IPS-11a (cell line): ENCODE data around the gene OCIAD2.
"Not testable (repeated sequence)": the region's sequence is repeated elsewhere in the genome, so short reads cannot be mapped to it uniquely, and the experiment has no call there.

Source experiments
- H3K4me3 ChIP-seq: one replicate; pipeline ENCODE4 v1.5.1; 2013; ENCODE audit warnings: low read depth, low read length, control low read depth

OCIAD2 gene

DNA sequence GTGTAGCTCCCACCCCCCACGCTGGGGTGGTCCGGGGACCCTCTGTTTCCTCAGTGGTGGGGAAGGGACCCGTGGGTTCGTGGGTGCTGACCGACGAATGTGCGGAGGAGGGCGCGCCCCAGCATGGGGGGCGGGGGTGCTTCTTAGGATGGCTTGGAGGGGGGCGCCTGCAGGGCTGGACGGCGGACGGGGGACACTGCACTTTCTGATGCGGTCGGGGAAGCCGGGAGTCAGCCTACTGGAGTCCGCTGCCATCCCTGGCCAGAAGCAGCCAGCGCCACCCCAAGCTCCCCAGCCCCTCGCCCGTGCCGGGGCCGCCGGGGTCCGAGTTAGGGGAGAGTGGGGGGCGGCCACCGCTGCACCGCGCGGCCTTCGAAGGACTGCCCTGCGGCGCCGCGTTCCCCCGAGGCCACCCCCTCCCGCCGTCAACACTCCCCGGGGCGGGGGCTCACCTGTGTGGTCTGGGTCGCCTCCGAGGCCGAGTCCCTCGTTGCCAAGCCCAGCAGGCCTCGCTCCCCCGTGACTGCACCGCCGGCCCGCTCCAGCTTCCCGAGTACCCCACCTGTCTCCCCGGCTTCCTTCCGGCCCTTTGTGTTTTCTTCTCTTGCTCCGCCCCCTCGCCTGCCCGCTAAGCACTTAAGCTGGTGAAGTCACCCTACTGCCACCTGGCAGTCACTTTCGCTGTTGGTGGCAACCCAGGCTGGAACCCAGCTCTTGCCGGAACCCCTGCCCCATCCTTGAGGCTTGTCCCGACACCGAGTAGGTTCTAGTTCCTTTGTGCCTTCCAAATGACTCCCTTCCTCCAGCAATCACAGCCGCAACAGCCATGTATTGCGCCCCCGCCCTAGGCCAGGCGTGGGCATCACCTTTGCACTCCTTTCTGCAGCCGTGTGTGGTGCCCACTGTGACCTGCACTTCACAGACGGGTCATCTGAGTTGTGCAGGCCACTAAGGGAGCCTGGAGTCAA is at the start of gene OCIAD2:
Gene OCIAD2 (minus strand): TSS at position 569 of the 968 bp plus-strand sequence. CDS start 2,225 bp downstream, outside the sequence.
- peak within 1 kb of the TSS; percentile 56 for H3K4me3 ChIP-seq

DNA sequence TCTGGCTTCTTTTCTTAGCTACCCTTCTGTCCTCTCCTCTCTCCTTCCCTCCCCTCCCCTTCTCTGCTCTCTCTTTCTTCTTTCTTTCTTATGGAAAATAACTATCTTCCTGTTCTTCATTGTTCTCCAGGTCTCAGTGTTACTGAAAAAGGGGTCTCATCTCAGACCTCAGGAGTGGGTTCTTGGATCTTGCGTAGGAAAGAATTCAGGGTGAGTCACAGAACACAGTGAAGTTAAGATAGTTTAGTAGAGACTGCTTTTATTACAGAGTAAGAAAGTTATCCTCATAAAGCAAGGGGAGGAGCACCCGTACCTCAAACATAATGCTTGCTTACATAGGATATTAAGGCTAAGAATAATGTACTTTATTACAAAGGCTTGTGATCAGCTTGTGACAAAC is 47.7 kb upstream of the OCIAD2 start:
- H3K4me3 ChIP-seq = no peak overlapping the region

GRCh38 chr4:48949518-48950219 is 43.1 kb upstream of the OCIAD2 start:
- no peak overlapping the region for H3K4me3 ChIP-seq

GRCh38 chr4:48949086-48949485 is 42.5 kb upstream of the OCIAD2 start:
- no peak overlapping the region for H3K4me3 ChIP-seq

DNA sequence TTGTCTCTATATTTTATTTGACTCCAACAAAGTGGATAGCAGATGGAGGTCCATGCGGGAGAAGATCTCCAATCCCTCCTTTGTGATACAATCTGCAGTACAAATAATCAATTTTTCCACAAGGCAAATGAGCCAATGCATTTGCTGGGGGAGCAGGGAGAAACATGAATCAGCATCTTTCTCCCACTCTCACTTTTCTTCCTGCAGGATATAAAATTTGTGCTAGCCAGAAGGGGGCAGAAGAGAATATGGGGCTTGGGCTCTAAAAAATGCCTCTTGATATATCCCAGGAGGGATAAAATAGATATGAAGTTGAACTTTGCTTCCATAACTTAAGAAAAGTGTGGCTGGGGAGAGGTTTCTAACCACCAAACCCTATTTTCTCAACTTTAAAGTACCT is 41.2 kb upstream of the OCIAD2 start:
- no peak overlapping the region for H3K4me3 ChIP-seq

DNA sequence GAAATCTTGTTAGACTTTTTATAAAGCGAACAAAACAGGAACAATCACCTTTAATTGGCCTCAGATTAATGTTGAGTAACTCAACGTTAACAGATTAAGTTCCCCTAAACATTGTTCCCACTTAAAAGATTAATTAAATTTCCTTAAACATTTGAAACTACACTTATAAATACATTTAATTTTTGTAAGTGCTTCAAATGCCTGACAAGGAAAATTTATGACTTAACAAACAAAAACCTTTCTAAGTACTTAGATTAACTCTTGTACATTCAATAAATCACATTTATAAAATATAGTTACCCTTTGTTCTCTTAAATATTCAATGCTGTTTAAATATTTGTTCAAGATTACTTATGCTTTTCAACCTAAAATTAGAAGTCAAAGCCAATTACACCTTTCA is 39.4 kb upstream of the OCIAD2 start:
- no peak overlapping the region for H3K4me3 ChIP-seq

DNA sequence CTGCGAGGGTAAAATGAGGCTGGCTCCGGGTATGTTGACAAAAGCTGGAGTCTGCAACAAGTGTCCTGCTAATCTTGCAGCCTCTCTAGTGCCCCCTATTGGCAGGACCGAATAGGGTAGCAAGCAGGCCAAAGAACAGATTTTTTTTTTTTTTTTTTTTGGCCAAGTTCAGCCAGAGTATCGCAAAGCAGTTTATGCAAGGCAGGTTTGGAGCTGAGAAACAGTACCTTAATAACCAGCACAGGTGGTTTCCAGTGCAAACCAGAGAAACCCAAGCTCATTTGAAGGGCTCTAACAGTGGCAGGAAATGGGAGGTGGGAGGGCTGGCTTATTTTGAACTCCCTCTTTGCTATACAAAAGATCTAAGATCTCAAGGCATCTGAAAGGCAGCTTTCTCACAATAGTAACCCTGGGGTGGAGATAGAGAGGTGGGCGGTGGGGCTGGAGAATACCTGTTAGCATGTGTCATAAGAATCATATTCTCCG is 38.2 kb upstream of the OCIAD2 start:
- H3K4me3 ChIP-seq = no peak overlapping the region

DNA sequence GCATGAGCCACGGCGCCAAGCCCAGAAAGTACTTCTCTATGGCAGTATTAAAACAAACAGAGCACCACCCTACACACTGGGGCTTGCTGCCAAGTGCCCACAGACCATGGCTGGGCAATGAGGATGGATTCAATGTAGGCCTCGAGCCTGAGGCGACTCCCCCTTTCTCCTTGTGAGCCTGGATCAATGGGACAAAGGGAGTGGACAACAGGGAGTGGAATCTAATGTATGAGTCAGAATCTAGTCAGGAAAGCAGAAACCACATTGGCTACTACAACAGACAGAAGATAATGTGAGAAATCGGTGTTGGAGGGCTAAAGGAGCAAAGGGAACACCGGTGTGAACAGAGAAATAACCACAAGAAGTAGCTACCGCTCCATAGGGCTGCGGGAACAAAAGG is 37.7 kb upstream of the OCIAD2 start:
- H3K4me3 ChIP-seq = no peak overlapping the region

- H3K4me3 ChIP-seq = no peak overlapping the region
These were observed 36.8 kb upstream of the OCIAD2 start for GRCh38 chr4:48943387-48943786.

DNA sequence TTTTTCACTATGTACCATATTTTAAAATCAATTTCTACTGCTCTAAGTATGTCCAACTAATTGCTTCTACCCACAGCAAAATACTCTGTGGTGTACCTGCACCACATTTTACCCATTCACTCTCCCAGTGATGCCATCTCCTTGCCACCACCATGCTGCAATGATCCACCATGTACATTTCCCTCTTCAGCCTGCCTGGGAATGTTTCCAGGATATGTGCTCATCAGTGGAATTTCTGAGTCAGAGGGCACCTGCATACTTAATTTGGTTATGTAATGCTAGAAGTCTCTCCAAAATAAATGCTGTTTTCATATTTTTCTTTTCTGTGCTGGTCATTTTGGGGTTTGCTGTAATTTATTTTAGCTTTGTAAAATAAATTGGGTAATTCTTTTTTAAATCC is 33.2 kb upstream of the OCIAD2 start:
- H3K4me3 ChIP-seq = no peak overlapping the region

DNA sequence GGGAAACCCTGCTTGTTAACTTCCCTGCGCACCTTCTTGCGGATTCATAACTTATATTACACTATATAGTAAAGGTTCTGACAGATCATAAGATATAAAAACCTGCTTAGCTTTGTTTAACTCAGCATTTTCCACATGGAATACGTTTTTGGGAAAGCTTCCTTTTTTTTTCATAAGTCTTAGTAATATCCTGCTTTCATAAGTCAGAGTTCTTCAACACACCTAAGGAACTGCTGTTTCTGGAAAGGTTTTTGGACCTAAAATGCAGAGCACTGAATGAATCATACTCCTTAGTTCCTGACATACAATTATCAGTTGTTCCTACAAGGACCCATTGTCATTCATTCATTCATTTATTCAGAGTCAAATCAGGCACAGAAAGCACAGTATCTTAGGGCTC is 32.3 kb upstream of the OCIAD2 start:
- no peak overlapping the region for H3K4me3 ChIP-seq

DNA sequence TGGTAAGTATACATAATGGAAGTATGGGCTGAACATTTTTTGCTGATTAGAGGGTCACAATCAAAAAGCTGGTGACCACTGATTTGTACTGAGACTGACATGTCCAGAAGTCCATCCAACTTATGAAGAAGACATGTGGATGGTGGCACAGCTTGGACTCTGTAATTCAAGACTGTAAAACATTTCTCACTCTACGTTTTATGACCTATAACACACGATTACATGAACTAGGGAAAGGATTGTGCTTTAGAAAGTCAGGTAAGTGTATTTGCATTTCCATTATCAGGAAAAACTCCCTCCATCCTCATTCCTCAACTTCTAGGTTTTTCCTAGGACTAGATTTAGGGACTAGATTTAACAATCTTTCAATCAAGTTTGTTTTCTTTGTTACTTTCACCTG is 30.5 kb upstream of the OCIAD2 start:
- H3K4me3 ChIP-seq = no peak overlapping the region

DNA sequence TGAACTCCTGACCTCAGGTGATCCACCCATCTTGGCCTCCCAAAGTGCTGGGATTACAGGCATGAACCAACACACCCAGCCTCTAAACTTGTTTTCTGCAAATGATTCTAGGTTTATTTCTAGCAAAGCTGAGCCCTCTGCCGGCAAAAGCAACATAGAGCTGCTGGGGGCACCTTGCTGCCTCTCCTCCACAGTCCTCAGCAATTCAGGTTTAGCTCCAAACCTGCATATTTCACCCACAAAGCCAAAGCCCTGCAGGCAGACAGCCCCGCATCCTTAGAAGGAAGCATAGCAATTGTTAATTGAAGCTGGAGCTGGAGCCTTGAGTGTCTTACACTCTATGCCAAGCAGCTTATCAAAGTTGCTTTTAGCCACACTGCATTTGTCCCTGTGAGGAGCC is 24.9 kb upstream of the OCIAD2 start:
- H3K4me3 ChIP-seq = no peak overlapping the region

- no peak overlapping the region for H3K4me3 ChIP-seq
These were observed 24.1 kb upstream of the OCIAD2 start for GRCh38 chr4:48930654-48931053.

DNA sequence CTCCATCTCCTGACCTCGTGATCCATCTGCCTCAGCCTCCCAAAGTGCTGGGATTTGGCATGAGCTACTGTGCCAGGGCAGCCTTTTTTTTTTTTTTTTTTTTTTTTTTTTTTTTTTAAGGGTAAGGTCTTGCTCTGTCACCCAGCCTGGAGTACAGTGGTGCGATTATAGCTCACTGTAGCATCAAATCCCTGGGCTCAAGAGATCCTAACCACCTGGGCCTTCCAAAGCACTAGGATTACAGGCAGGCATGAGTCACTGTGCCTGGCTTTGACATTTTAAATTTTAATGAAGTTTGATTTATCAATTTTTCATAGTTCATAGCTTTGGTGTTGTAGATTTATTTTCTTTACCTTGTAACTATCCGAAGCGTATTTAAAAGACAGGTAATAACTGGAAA is 17.8 kb upstream of the OCIAD2 start:
- H3K4me3 ChIP-seq = no peak overlapping the region

- not testable (repeated sequence) for H3K4me3 ChIP-seq
These were observed 16.5 kb upstream of the OCIAD2 start for GRCh38 chr4:48923065-48923464.

- no peak overlapping the region for H3K4me3 ChIP-seq
These were observed 7.7 kb upstream of the OCIAD2 start for GRCh38 chr4:48914311-48914710.

- no peak overlapping the region for H3K4me3 ChIP-seq
These were observed 6.8 kb upstream of the OCIAD2 start for GRCh38 chr4:48913346-48913745.

GRCh38 chr4:48912349-48912748 is 5.8 kb upstream of the OCIAD2 start:
- H3K4me3 ChIP-seq = no peak overlapping the region

DNA sequence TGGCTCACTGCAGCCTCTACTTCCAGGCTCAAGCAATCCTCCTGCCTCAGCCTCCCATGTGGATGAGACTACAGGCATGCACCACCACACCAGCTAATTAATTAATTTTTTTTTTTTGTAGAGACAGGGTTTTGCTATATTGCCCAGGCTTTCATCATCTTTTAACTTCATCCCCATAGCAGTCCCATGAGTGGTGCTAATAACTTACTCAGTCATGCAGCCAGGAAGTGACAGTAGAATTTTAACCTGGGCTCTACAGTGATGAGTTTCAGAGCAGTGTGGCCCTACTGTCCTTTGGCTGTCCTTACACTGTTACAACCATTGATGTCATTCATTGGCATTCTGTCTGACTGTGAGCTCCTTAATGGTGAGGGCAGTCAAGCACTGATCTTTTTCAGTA is 3.9 kb upstream of the OCIAD2 start:
- no peak overlapping the region for H3K4me3 ChIP-seq

DNA sequence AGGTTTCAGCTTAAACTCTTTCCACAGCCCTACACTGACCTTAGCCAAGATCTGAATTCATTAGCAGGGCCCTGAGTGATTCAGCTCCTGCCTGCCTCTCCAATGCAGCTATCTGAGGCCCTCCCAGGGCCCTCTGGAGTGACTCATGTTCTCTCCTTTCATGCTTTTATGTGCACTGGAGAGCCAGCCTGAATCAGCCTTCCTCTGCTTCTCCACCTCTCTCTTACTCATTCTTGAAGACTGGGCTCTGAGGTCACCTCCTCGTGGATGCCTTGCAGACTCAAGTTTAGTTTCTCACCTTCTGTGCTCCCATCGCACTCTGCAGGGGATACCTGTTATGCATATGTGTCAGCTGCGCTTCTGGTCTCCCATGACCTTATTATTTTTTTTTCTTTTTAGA is 3.1 kb upstream of the OCIAD2 start:
- no peak overlapping the region for H3K4me3 ChIP-seq

DNA sequence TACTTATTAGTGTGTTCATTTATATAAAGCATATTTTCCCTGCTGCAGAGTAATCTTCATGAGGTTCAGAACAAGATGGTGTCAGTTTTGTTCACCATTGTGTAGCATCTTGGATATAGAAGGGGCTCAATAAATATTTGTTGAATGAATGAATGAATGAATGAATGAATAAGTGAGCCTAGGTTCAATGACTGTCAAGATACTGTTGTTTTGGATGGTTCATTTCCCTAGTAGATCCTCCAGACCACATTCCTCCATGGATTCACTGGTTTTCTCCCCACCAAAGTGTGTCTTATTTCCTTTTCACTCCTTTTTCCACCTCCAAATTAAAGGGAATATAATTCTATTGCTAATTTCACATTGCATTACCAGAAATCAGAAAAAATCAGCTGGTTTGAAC is 2.1 kb upstream of the OCIAD2 start:
- no peak overlapping the region for H3K4me3 ChIP-seq
